ENCODE data around the gene LRMDA. TPM values are rescaled to one million over a fixed set of nuclear protein-coding genes. Genes with fewer than 3 reads are reported as not detected.

Gene LRMDA
- total and polyA plus RNA-seq, 2 donors from 2014 or later = 23.2 to 48.6 TPM

DNA sequence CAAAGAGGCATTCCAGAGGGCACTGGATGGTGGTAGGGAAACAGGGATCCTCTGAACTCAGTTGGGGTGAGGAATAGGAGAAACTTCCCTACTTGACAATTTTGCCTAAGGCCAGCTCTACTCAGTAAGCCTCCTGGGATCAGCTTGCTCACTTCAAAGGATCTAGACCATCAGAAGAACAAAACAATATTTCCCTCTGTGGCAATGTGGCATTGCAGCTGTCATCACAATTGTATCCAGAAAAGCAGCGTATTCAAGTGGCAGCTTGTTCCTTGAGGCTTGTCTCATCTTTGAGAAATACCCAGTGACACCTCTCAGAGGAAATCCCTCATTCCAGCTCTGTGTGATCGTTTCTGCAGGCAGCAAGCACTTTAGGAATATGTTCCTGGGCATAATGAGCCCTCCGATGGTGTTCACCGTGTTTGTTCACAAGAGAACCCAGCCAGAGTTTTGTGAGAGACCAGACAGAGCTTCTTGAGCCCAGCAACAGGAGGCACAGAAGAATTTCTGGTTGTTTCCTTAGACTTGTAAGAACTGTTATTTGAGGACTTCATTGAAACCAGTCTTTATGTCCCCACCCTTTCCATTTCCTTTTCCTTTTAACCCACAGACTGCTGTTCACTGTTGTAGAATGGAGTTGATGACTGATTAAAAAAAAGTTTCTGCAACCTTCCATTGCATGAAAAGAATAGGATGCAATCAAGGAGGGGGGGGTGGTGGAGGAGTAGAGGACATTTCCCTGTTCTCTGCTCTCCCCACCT, 747.3 kb downstream of the LRMDA start:
- TF ChIP-seq, protein P1, sequence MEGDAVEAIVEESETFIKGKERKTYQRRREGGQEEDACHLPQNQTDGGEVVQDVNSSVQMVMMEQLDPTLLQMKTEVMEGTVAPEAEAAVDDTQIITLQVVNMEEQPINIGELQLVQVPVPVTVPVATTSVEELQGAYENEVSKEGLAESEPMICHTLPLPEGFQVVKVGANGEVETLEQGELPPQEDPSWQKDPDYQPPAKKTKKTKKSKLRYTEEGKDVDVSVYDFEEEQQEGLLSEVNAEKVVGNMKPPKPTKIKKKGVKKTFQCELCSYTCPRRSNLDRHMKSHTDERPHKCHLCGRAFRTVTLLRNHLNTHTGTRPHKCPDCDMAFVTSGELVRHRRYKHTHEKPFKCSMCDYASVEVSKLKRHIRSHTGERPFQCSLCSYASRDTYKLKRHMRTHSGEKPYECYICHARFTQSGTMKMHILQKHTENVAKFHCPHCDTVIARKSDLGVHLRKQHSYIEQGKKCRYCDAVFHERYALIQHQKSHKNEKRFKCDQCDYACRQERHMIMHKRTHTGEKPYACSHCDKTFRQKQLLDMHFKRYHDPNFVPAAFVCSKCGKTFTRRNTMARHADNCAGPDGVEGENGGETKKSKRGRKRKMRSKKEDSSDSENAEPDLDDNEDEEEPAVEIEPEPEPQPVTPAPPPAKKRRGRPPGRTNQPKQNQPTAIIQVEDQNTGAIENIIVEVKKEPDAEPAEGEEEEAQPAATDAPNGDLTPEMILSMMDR (IDR thresholded peaks at IDR 0.05; ENCODE audit: borderline replicate concordance, extremely low read depth, insufficient read depth) = no peak
- no peak for DNase-seq
- FAIRE-seq = no peak
- no peaks in the 10 kb centered on the region for H3K36me3 ChIP-seq (ENCODE audit: control insufficient read depth in 2 of 3, insufficient read depth in 3 of 3, low read length in 3 of 3)
- H3K4me1 ChIP-seq (ENCODE audit: control insufficient read depth in 2 of 3, insufficient read depth in 2 of 3, low read depth in 1 of 3, low read length in 3 of 3) = peaks cover 0 to 6% (median 3%) of the 10 kb centered on the region in 3 donors
- H3K27ac ChIP-seq (ENCODE audit: low read depth in 2 of 2, low read length in 2 of 2) = no peak overlapping the region
- no peaks in the 10 kb centered on the region for H3K27me3 ChIP-seq (ENCODE audit: control insufficient read depth, insufficient read depth, low read length)
- intact Hi-C loops (cut with DNase I) = no loop called here
- H3K4me3 ChIP-seq (ENCODE audit: low read length in 3 of 3) = no peak overlapping the region
- no peaks in the 10 kb centered on the region for H3K9me3 ChIP-seq (ENCODE audit: control insufficient read depth in 2 of 3, insufficient read depth in 1 of 3, low read length in 3 of 3)
- H3K9ac ChIP-seq (ENCODE audit: low read length in 3 of 3) = no peak overlapping the region

DNA sequence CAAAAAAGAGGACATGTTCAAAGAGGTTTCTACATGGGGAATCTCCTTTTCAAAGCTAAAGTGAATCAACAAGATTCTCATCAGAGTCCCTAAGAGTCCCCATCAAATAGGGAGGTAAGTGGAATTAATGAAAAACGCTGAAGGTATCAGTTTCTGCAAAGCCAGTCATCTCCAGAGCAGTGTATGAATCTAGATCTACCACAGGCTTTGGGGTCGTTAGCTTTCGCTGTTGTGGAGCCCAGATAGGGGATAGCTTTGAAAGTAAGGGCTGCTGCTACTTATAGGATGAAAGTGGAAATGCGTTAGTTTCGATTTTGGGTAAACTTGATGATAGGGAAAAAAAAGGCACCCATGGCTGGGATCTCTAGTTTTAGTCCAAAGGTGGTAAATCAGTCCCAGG, 748.4 kb downstream of the LRMDA start:
- DNase-seq (no peak), FAIRE-seq (no peak)
- no peak overlapping the region for H3K9ac ChIP-seq (ENCODE audit: low read length in 3 of 3)
- no peaks in the 10 kb centered on the region for H3K27me3 ChIP-seq (ENCODE audit: control insufficient read depth, insufficient read depth, low read length)
- intact Hi-C loops (cut with DNase I) = no loop called here
- TF ChIP-seq, protein P1 (IDR thresholded peaks at IDR 0.05; ENCODE audit: borderline replicate concordance, extremely low read depth, insufficient read depth) = no peak
- H3K36me3 ChIP-seq (ENCODE audit: control insufficient read depth in 2 of 3, insufficient read depth in 3 of 3, low read length in 3 of 3) = no peaks in the 10 kb centered on the region
- no peaks in the 10 kb centered on the region for H3K9me3 ChIP-seq (ENCODE audit: control insufficient read depth in 2 of 3, insufficient read depth in 1 of 3, low read length in 3 of 3)
- H3K27ac ChIP-seq (ENCODE audit: low read depth in 2 of 2, low read length in 2 of 2) = no peak overlapping the region
- H3K4me3 ChIP-seq (ENCODE audit: low read length in 3 of 3) = no peak overlapping the region
- peaks cover 0 to 6% (median 3%) of the 10 kb centered on the region in 3 donors for H3K4me1 ChIP-seq (ENCODE audit: control insufficient read depth in 2 of 3, insufficient read depth in 2 of 3, low read depth in 1 of 3, low read length in 3 of 3)

GRCh38 chr10:76184647-76185046, 753.2 kb downstream of the LRMDA start:
- TF ChIP-seq, protein P1 (IDR thresholded peaks at IDR 0.05; ENCODE audit: borderline replicate concordance, extremely low read depth, insufficient read depth) = no peak
- Histone ChIP-seq H3K4me1 (ENCODE audit: control insufficient read depth in 2 of 3, insufficient read depth in 2 of 3, low read depth in 1 of 3, low read length in 3 of 3) (peaks cover 0 to 3% (median 0%) of the 10 kb centered on the region in 3 donors), H3K9ac (ENCODE audit: low read length in 3 of 3) (no peak overlapping the region), H3K9me3 (ENCODE audit: control insufficient read depth in 2 of 3, insufficient read depth in 1 of 3, low read length in 3 of 3) (no peaks in the 10 kb centered on the region), H3K27me3 (ENCODE audit: control insufficient read depth, insufficient read depth, low read length) (no peaks in the 10 kb centered on the region), H3K4me3 (ENCODE audit: low read length in 3 of 3) (no peak overlapping the region), H3K27ac (ENCODE audit: low read depth in 2 of 2, low read length in 2 of 2) (no peak overlapping the region), H3K36me3 (ENCODE audit: control insufficient read depth in 2 of 3, insufficient read depth in 3 of 3, low read length in 3 of 3) (no peaks in the 10 kb centered on the region)
- no peak for FAIRE-seq
- intact Hi-C loops (cut with DNase I) = no loop called here
- DNase-seq = no peak
